Hematopoietic multipotent progenitor cell treated with erythropoietin and hydrocortisone succinate and interleukin-3 and kit ligand, for 17 days (in vitro differentiated cells): ENCODE results near the gene C10orf62.

ENCODE experiments used
- DNase-seq: peaks from one replicate; pipeline ENCODE4 v3.0.0-alpha.2; 2015; ENCODE audit warnings: low spot score

Gene C10orf62

GRCh38 chr10:97585439-97585811 lies 4.1 kb upstream of the C10orf62 start:
- DNase-seq: no peak

DNA sequence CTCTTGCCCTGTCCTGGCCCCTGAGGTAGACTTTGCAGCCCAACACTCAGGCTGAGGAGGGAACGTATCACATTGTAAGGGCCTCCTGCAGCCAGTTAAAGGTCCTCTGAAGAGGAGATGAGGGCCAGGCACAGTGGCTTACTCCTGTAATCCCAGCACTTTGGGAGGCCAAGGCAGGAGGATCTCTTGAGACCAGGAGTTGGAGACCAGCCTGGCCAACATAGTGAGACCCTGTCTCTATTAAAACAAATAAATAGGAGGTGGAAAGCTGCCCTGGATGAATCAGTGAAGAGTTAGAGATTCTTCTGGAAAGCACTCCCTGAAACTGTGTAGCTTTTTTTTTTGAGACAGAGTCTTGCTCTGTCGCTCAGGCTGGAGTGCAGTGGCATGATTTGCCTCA lies 2.3 kb upstream of the C10orf62 start:
- DNase-seq: no peak

- DNase-seq: no peak
These were observed 694 bp downstream of the C10orf62 start for GRCh38 chr10:97590082-97590747.

- DNase-seq: no peak
These were observed 1.4 kb downstream of the C10orf62 start for GRCh38 chr10:97590748-97591495.

- DNase-seq: no peak
These were observed 3.9 kb downstream of the C10orf62 start for GRCh38 chr10:97593421-97593820.

DNA sequence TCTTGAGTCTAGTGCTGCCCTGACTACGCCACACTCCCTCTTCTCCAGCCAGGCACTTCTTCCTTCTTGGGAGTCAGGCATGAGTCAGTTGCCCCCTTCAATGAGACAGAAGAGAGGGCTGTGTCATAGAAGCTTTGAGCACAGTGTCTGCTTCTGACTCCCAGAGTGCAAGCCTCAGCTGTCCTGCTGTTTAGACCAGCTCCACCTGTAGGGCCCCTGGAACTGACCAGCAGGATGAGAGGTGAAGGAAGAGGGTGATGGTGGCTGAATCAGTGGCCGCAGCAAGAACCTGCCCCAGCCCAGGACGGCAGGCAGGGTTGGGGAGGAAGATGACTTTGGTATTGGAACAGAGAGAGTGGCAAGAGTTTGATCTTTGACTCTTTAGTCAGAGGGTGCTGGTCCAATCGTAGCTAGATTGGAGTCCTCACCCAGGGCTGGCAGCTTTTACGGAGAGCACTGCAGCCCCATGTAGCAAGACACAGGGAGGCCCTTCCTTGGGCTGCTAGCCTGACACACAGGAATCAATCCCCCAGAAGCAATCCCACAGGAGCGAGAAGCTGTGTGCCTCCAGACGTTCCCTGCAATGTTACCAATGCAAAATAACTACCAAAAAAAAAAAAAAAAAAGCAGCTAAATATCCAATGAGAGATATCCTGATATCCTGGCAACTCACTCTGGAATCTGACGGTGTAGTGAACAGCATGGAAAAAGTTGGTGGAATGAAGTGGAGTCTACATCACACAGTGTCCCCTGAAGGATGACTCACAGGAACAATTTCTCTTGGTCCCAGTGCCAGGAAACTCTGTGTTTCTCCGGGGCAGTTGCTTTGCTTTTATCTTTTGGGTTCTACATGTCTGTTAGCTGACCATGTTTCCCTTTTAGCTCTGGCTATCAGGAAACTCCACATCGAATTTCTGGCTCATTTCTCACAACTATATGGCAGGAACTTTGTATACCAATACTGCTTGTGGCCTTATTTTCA lies 6.9 kb downstream of the C10orf62 start:
- no peak for DNase-seq

GRCh38 chr10:97597778-97598177 lies 8.3 kb downstream of the C10orf62 start:
- DNase-seq: peak; percentile 23

DNA sequence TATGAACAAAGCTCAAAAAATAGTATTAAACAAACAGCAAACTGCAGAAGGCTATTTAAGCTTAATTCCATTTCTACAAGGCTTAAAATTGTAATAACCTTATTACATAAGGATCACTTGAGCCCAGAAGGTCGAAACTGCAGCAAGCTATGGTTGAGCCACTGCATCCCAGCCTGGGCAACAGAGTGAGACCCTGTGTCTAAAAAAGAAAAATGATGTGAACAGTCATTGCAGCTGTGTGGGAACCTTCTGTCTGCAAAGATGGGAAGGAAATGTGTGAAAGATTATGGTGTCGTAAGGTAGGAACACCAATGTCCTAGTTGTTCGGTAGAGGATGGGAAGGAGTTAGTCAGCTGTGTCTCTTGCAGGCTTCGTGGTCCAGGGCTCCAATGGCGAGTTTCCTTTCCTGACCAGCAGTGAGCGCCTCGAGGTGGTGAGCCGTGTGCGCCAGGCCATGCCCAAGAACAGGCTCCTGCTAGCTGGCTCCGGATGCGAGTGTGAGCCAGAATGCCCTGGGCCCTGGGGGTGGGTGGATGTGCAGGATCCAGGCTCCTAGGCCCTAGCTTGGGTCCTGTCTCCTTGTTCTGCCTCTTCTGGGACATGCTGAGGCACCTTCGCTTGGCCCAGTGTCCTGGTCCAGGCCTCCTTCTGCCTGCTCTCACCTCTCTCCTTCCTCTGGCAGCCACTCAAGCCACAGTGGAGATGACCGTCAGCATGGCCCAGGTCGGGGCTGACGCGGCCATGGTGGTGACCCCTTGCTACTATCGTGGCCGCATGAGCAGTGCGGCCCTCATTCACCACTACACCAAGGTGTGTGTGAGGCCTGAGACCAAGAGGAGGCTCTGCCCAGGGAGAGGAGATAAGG lies 9.1 kb downstream of the C10orf62 start:
- no peak for DNase-seq

DNA sequence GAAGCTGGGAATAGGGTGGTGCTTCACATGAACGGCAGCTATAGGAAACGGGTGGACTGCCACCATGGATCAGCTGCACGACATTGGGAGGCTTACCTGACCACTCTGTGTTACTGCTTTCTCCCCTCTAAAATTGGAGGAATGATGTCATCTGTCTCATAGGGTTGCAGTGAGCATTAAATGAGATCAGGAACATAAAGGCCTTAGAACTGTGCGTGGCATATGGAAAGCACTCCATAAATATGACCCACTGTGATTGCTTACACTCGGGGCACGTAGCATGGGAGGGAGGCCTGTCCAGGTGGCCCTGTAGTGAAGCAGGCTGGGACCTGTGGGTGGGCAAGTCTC lies 9.7 kb downstream of the C10orf62 start:
- DNase-seq: no peak

- DNase-seq: no peak
These were observed 11.1 kb downstream of the C10orf62 start for GRCh38 chr10:97600616-97601015.

- DNase-seq: no peak
These were observed 12.0 kb downstream of the C10orf62 start for GRCh38 chr10:97601268-97602215.

DNA sequence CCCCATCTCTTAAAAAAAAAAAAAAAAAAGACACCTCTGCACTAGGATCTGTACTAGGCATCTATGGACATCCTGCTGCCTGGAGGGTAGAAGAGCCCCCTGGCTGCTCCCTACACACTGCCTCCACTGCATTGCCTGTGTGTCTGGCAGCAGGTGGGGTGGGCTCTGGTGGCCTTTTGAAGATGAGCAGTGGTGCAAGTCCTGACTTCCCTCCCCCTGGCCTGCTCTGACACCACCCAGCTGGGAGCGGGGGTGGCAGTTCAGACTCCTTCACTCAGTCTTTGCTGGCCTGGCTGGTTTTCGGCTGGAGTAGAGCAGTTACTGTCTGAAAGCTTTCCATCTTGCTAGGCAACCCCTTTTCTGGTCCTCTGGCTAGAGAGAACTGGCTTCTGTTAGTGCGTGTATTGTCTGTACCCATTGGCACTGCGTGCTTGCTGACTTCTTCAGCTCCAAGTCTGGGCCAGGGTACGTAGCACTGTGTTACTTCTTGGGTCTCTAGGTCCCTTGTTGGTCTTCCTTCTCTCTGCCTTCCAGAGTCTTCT lies 17.6 kb downstream of the C10orf62 start:
- no peak for DNase-seq

GRCh38 chr10:97608991-97609561 lies 19.6 kb downstream of the C10orf62 start:
- no peak for DNase-seq

GRCh38 chr10:97611473-97611872 lies 22.0 kb downstream of the C10orf62 start:
- DNase-seq: no peak

- peak; percentile 44 for DNase-seq
These were observed 22.9 kb downstream of the C10orf62 start for GRCh38 chr10:97612386-97612785.

- DNase-seq: no peak
These were observed 28.8 kb downstream of the C10orf62 start for GRCh38 chr10:97618285-97618684.

- DNase-seq: no peak
These were observed 29.2 kb downstream of the C10orf62 start for GRCh38 chr10:97618733-97619132.

GRCh38 chr10:97623277-97623676 lies 33.8 kb downstream of the C10orf62 start:
- no peak for DNase-seq

DNA sequence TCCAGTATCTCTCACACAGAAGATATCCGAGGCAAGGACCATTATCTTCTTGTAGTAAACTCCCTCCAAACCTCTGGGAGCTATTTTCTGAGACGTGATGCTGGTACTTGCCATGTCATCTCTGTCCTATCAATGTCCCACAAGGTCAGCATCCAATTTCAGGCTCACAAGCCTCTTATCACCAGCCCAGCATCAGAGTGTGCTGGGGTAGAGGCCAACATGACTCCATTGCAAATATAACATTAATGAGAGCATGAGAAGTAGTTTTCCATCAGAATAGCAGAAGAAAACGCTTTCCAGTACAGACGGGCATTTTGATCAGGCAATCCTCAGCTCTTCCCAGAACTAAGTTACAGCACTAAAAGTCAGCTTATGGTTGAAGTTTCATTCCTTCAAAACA lies 38.2 kb downstream of the C10orf62 start:
- DNase-seq: peak; percentile 75

- DNase-seq: no peak
These were observed 38.7 kb downstream of the C10orf62 start for GRCh38 chr10:97628228-97628627.
